IPS DF 4.7 (cell line): ENCODE results near the gene NSD2.
"Not testable (repeated sequence)": the region's sequence is repeated elsewhere in the genome, so short reads cannot be mapped to it uniquely, and the experiment has no call there.

Experiments used
- DNase-seq: peaks from one replicate; pipeline ENCODE4 v3.0.0-alpha.2; 2013; ENCODE audit warnings: low spot score; ENCODE audit errors: extremely low read depth

The NSD2 gene

DNA sequence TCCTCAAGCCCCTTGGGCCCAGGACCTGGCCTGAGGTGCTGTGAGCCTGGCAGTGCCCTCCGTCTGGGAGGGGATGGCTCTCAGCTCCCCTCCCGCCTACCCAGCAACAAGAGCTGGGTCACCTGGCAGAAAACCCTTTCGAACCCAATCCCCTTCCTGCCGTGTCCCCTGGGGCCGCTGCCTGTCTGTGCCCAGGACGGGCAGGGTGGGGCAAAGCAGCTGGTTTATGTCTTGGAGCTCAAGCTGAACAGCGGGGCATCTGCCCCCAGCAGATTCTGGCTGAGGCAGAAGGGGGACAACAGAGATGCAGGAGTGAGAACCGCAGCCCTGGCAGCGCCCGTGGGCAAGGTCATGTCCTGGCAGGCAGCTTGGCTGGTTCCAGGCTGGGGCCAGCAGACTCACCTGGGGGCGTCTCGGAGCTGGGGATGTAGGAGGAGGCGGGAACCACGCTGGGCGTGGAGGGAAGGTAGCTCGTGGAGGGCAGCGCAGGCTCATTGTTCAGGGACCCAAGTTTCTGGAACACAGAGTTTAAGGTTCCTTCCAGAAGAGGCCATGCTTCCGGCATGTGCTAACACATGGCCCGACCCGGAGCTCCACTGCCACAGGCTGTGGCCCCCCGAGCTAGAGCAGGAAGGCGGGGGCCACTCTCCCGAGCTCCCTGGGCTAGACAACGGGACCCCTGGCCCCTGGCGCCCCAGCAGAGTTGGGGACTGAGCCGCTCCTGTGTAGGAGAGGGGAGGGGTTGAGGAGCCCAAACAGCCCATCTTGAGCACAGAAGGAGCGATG is 113.4 kb downstream of the NSD2 start:
- no peak for DNase-seq

DNA sequence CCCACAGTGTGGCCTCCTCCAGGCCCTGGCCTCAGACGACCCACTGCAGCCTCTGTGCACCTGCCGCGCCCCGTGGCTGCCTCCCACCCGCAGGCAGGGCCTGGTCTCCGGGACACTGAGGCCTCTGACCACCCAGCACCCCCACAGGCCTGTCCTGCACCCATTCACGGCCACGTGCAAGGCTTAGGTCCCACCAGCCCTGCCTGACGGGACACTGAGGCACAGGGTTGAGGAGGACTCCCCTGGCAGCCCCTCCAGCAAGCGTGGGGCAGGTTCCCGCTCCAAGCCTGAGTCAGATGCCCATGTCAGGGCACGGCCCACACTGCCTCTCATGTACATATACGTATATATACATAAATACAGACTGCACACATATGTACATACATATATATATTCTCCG is 114.1 kb downstream of the NSD2 start:
- DNase-seq, result no peak

DNA sequence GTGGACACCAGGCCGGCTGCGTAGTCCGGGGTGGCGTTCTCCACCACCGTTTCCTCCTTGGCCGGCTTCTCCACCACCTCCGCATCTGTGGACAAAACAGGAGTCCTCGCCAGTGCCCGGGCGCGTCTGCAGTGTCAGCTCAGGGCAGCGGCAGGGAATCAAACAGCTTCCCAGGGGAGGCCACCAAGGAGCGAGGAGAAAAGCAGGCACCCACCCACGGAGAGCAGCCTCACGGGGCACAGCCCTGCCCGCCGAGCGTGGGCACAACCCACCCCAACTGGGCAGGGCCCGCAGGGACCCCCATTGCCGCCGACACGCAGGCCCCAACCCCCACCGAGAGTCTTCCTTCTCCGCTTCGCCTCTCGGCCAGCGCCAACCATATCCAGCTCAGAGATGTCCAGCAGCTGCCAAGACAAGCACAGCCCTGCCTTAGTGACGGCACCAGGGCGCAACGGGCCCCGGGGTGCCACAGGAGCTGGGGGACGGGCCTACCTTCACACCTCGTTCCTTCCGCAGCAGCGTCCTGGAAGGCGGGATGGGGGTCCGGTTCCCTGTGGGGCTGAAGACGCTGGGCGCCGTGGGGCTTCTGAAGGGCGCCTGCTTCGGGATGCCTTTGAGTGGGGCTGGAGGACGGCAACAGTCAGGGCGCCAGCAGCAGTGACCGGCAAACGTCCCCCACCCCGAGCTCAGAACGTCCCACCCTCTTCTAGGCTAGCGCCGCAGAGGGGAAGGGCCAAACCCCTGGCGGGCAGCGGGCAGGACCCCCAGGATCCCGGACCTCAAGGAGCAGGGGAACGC is 114.8 kb downstream of the NSD2 start:
- DNase-seq, result no peak

DNA sequence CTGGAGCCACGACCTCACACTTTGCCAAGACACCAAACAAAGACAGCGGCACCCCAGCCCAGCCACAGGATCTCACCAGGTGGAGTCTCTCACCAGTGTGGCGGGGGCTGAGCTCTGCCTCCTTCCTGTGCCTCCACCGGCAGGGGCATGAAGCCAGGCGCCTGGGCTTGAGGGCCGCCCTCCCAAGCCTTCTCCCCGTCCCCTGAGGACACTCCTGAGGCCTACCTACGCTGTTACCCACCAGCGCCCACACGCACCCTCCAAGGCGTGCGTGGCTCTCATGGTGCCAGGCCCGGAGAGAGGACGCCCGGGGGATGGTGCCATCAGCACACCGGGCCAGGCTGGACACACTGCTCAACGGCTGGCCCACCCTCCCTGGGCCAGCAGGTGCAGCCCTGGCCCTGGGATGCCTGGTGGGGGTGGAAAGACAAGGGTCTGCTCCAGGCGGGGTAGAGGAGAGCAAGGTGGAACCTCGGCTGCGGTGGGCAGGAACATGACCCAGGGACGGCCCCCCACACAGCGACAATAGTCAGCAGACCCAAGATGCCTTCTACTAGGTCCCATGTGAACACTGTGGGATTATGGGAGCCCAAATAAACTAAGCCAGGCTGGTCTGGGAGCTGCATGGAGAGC is 115.5 kb downstream of the NSD2 start:
- DNase-seq, result no peak

DNA sequence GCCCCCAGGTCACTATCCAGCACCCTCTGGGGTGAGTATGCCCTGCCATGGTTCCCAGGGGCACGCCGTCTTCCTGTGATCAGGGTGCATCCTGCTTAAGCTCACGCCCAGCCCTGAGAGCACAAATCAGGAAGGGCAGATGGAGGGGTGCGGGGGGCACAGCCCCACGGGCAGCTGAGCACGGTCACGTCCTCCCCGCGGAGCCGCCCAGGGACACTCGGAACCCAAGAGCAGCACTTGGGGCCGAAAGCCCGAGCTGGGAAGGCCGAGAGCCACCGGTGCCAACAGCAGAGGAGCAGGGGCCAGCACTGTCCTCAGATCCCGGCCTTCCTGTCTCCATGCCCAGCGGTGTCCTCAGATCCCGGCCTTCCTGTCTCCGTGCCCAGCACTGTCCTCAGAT is 116.1 kb downstream of the NSD2 start:
- no peak for DNase-seq

DNA sequence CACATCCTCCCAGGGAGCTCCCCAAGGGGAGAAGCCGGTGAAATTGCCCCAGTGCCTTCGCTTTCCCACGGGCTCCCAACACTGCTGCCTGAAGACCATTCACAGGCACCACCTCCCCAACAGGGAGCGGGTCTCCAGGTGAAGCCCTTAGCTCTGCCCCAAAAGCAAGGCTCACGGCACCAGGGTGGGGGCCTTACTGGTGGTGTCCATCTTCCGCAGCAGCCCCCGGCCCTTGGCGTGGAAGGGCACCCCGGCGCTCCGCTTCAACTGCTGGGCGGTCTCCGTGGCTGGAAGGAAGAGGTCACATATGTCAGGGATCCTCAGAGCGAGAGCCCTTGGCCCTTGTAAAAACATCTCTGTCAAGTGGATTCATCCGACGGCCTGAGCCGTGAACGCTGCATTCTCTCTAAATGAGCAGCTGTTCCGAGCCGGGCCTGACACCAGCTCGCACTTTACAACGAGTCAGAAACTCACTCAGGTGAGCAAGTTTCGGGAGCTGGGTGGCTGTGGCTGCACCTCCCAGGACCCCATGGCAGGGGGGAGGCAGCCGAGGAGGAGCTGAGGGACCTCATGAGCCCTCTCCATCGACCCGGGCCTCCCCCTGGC is 116.6 kb downstream of the NSD2 start:
- no peak for DNase-seq

DNA sequence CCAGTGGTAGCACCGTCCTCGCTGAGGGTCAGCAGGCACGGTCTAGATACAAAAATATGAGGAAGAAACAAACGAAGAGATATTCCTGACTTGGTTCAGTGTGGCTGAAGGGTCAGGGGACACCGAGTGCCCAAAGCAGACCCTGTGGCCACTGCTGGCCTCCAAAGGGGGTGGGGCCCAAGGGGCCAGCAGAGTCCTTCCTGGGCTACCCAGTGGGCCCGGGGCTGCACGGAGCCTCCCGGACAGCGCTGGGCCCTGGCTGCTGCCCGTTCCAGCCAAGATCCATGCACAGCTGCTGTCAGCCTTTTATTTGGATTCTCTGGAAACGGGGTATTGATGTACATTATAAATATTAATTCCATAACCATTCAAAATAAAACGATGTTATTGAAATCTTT is 117.1 kb downstream of the NSD2 start:
- DNase-seq, result no peak

DNA sequence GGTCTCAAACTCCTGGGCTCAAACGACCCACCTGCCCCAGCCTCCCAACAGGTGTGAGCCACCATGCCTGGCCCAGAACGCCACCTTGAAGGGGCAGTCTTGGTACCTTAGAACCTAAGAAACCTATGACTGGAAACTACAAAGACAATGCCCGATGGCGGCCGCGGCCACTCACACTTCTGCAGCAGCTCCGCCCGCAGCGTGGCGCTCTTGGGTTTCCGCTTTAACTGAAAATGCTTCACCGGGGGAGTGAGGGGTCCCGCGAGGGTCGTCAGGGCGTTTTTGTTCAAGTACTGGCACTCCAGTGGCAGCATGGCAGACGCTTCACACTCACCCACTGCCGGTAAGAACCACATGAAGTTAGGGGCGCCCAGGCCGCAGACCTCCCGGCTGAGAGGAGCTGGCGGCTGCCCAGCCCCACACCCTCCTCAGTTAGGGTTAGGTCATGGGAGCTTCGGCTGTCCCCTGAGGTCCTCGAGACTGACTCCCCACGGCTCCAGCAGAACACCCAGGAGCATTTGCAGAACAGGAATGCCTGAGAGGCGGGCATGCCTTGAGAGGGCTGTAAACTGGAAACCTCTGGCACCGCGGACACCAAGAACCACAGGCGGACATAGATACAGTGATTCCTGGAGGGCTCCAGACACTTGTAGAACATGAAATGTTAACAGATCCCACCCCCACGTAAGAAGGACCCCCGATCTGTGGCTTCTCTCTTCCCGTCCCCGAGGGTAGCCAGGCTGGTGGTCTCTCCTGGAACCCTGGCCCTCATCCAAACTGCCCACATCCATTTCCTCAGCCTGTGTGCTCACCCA is 118.5 kb downstream of the NSD2 start:
- DNase-seq, result no peak

DNA sequence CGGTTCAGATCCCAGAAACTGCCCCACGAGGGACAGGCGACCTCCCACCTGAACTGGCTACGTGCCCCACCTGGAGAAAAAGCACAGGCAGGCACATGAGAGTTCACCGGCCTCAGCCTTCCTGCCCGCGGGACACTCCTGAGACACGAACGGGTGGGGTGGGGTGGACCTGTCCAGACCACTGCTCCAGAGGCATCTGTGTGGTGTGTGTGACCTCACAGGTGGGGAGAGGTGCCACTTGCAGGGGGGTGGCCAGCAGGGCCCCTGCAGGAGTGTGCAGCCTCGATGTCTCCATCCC is 119.1 kb downstream of the NSD2 start:
- no peak for DNase-seq

DNA sequence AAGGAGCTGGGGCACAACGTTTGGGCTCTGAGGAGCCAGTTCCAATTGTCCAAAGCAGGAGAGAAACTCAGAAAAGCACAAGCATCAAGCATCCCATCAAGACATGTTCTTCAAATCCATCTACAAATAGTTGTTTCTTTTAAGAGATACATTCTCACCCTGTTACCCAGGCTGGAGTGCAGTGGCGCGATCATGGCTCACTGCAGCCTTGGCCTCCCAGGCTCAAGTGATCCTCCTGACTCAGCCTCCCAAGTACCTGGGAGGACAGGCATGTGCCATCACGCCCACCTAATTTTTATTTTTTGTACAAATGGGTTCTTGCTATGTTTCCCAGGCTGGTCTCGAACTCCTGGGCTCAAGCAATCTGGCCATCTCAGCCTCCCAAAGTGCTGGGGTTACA is 119.5 kb downstream of the NSD2 start:
- no peak for DNase-seq

DNA sequence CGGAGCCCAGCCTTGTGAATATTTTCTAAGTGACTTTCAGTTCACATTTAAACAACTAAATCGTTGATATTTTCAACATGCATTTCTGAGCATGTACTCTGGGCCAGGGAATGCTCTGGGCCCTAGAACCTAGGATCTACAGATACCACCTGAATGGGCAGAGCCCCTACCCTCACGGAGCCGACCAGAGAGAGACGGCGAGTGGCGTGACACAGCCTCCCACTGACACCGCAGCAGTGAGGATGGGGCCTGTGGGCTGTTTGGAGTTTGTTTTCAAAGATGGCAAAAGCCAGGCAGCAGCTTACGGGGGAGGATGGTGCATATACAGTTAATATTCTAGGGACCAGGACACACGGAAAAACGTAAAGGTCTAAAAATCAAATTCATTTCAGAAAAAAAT is 119.9 kb downstream of the NSD2 start:
- no peak for DNase-seq

DNA sequence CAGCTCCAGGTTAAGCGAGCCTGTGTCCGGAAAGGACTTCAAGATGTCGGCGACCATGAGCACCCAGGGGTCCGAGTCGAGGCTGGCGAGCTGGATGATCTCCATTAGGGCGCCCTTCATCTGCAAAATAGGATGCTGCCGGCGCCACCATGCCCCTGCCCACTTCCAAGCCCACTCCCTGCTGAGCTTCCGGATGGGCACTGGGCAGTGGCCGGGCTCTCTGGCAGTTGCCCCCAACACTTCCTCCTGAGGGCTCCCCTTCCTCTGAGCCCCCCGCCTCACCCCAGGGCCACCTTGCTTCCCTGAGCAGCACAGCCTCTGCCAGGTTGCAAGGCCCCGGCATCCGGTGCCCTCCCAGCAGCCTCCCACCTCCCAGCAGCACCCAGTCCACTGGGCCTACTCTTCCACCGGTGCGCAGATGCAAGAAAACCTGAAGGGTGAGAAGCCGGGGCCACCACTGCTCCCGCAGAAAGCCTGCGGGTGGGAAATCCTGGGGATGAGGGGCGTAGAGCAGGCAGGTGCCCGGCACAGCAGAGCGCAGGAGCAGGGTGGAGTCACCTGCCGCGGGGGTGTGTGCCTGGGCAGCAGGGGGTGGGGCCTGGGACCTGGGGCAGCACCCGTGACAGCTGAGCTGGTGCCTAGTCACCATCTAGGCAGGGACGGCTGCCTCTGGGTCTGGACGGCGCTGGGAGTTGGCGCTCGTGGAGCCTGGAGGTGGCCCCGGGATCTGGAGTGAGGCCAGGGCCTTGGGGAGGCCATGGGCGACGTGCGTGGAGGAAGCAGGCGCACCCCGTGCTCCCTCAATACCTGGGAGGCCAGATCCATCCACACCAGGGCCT is 120.6 kb downstream of the NSD2 start:
- DNase-seq, result no peak

DNA sequence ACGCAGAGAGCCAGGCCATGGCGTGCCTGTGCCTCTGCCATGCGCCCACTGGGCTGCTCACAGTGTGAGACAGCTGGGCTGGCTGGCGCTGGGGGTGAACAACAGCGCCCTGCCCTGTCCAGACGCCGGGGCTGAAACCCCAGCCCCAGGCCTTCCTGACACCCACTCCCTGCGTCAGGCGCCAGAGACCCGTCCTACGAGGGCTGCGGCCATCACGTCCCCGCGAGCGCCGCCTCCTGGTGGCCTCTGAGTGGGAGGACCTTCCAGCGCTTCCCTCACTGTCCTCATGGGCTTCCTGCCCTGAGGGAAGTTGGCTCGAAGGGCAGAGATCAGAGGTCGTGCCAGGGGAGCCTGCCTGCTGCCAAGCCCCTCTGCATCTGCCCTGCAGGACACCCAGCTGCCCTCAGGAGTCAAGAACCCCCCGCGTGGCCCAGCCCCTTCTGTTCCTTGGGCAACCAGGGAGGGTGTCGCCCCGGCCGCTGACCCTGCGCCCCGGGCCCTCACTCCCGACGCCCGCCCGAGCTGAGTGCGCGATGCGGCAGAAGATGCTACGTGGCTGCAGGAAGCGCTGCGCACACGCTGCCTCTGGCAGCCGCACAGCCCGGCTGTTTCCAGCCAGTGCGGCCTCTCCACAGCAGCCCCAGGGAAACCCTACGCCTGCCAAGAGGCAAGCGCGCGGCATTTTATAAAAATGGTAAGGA is 121.4 kb downstream of the NSD2 start:
- DNase-seq, result no peak

DNA sequence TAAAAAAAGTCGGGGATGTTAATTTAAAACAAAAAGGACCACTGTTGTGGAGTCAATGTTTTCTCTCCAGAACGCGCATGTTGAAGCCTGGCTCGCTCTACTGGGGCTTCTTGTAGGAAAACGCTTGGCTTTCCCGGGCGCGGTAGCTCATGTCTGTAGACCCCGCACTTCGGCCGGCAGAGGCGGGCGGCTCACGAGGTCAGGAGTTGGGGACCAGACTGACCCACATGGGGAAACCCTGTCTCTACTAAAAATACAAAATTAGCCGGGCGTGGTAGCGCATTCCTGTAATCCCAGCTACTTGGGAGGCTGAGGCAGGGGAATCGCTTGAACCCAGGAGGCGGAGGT is 122.0 kb downstream of the NSD2 start:
- no peak for DNase-seq

DNA sequence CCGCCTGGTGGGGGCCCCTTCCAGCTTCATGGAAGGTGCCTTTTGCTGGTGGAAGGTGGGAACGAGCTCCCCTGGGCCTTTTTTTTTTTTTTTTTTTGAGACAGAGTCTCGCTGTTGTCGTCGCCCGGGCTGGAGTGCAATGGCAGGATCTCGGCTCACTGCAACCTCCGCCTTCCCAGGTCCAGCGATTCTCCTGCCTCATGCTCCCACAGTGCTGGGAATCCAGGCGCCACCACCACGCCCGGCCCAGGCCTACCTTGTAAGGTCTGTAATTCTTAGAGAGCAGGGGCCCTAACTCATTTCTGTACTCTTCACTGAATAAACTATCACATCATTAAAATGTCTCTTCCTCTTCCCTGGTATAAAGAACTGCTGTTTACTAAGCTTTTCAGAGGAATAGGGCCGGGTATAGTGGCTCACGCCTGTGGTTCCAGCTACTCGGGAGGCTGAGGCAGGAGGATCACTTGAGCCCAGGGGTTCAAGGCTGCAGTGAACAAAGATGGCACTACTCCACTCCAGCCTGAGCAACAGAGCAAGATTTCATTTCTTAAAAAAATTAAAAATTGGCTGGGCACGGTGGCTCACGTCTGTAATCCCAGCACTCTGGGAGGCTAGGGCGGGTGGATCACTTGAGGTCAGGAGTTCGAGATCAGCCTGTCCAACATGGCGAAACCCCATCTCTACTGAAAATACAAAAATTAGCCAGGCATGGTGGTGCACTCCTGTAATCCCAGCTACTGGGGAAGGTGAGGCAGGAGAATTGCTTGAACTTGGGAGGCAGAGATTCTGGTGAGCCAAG is 122.7 kb downstream of the NSD2 start:
- not testable (repeated sequence) for DNase-seq

DNA sequence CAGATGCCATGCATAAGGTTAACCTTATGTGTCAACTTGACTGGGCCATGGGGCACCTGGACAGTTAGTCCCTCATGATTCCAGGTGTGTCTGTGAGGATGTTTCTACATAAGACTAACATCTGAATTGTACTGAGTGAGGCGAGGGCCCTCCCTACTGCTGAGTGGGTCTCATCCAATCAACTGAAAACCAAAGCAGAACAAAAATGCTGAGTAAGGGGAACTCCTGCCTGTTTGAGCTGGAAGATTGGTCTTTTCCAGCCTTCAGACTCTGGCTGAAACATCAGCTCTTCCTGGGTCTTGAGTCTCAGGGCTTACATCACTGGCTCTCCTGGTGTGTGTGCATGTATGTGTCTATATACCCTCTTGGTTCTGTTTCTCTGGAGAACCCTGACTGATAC is 123.7 kb downstream of the NSD2 start:
- no peak for DNase-seq

DNA sequence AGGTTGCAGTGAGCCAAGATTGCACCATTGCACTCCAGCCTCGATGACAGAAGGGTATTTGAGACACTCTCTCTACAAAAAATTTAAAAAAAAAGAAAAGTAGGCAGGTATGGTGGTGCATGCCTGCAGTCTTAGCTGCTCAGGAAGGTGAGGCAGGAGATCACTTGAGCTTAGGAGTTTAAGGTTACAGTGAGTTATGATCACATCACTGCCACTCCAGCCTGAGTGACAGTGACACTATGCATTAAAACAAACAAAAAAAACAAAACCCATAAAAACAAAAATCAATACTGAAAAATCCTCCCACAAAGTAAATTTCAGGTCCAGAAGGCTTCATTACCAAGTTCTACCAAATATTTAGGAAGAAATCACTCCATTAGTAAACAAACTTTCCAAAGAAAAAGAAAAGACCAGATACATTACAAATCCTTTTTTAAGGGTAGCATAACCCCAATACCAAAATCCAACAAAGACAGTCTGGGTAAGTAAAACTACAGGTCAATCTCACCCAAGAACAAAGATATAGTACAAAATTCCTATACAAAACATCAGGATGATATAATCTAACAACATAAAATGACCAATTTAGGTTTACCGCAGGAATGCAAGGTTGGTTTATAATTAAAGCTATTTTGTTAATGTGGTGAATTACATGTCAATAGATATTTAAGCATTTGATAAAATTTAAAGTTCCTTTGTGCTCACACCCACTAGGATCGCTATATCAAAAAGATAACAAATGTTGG is 125.8 kb downstream of the NSD2 start:
- no peak for DNase-seq

DNA sequence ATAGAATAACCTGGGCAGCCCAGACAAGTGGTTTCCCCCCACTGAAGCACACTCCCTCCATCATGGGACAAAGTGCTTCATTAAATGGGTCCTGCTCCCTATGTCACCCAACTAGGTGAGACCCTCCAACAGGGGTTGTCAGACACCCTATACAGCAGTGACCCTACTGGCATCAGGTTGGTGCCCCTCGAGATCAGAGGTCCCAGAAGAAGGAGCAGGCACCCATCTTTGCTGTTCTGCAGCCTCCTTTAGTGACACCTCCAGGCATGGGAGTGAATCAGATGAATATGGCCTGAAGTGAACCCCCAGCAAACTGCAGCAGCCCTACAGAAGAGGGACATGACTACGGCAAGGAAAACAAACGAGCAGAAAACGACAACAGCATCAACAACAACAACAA is 126.5 kb downstream of the NSD2 start:
- DNase-seq, result no peak
